Activated T-helper 2 cell treated with anti-CD3 and anti-CD28 coated beads, Interferon-gamma antibody, Interleukin-2, Interleukin-4, amounts not matched to agents 10 μg/mL and 5 μg/mL and 100 μg/mL, durations not matched to agents 14 hours and 24 hours and 36 hours (primary cell): ENCODE measurements around the gene DNAJC22. TPM values are rescaled to one million over a fixed set of nuclear protein-coding genes. Genes with fewer than 3 reads are reported as not detected.

Experiments
- DNase-seq: peaks from one replicate; pipeline ENCODE4 v3.0.0; 2021; ENCODE audit warnings: low spot score
- H3K27ac Mint-ChIP-seq: one replicate; pipeline ENCODE4 v1.8.0; 2021; ENCODE audit warnings: mixed read lengths
- H3K27me3 Mint-ChIP-seq: one replicate; pipeline ENCODE4 v1.8.0; 2021; ENCODE audit warnings: low read depth, mixed read lengths
- H3K36me3 Mint-ChIP-seq: one replicate; pipeline ENCODE4 v1.8.0; 2021; ENCODE audit warnings: low read depth, mixed read lengths
- H3K4me1 Mint-ChIP-seq: one replicate; pipeline ENCODE4 v1.8.0; 2021; ENCODE audit warnings: low read depth, mixed read lengths
- H3K4me3 Mint-ChIP-seq: one replicate; pipeline ENCODE4 v1.8.0; 2021; ENCODE audit warnings: low read depth, mild to moderate bottlenecking, moderate library complexity, mixed read lengths
- H3K9me3 Mint-ChIP-seq: one replicate; pipeline ENCODE4 v1.8.0; 2021; ENCODE audit warnings: mixed read lengths
- intact Hi-C: fragments of 100-400 bp; cut with micrococcal nuclease; formaldehyde crosslinking; loops from one replicate; pipeline ENCODE4 v1.15.1; 2023
- total RNA-seq: library from RNA; stranded (reverse); gene quantifications from 2 replicates; pipeline ENCODE4 v1.2.3, GENCODE V29; 2022

DNAJC22 gene
- total RNA-seq, 1 donor from 2014 or later = 0.09 TPM

DNA sequence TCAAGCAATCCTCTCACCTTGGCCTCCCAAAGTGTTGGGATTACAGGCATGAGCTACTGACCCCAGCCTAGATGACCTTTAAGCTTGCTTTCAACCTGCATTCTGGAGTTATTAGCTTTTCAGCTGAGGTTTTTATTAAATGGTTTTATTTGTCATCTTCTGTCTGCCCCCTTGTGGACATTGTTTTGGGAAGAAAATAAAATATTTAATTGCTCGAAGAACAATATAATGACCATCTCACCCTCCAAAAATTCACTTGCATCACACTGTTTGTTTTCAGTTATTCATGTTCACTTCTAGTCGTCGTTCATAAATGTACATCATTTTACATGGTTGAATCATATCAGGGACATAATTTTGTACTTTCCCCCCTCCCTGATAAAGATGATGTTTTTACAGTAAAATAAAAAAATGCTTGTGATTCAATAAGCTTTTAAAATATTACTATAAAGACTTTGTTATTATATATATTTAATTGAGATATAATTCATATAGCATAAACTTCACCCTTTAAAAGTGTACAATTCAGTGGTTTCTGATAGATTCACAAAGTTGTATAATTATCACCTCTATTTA, 10.5 kb downstream of the DNAJC22 start:
- DNase-seq = no peak
- Mint-ChIP-seq H3K4me3 (no peak overlapping the region), H3K36me3 (no peaks in the 10 kb centered on the region), H3K9me3 (no peaks in the 10 kb centered on the region), H3K27ac (no peak overlapping the region), H3K27me3 (peaks cover 40% of the 10 kb centered on the region), H3K4me1 (peaks cover 4% of the 10 kb centered on the region)
- intact Hi-C loops = no loop called here

DNA sequence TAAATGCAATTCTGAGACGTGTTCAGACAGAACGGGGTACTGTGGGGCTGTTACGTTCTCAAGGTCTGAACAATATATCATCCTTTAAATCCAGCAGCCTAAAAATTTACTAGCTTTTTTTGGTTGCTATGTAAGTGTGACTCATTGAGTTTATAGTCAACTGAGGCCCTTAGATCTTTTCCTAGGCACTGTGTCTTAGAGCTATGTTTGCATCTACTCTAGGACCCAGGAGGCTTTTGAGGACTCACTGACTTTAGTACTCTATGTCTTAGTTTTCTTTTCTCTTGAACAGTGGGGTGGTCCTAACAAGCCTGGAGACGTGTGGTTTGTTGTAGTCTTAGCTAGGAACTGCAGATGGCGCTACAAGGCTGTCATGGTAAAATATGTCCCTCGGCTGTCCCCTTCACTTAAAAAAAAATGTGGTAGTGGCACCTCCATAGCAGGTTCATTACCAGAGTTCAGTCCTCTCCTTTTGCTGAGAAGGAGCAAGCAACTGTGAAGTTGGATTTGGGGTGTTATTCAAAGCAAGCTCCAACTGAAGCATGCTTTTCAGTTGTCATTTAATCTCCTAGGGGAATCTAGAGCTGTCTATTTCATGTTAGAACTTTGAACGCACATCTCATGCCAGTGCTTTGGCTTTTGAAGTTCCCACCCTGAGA, 11.9 kb downstream of the DNAJC22 start:
- Mint-ChIP-seq H3K27me3 (peaks cover 29% of the 10 kb centered on the region), H3K9me3 (no peaks in the 10 kb centered on the region), H3K27ac (no peak overlapping the region), H3K4me1 (peaks cover 4% of the 10 kb centered on the region), H3K36me3 (no peaks in the 10 kb centered on the region), H3K4me3 (no peak overlapping the region)
- DNase-seq = peak; percentile 54
- intact Hi-C loops = loop anchor here (1.0 to 2.0 kb wide), 2 partner anchors 156 to 222 kb away; no protein-coding TSS in a partner anchor

DNA sequence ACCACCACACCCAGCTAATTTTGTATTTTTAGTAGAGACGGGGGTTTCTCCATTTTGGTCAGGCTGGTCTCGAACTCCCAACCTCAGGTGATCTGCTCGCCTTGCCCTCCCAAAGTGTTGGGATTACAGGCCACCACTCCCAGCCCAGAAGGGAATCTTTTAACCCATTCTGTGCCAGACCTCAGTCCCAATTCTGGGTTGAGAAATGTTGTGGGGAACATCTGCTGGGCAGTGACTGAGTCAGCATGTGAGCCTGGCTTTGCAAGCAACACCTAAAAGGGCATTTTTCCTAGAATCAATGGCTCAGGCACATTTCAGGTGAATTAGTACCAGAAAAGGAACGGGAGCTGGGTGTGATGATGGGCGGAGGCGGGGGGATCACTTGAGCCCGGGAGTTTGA, 13.0 kb downstream of the DNAJC22 start:
- peaks cover 24% of the 10 kb centered on the region for H3K27me3 Mint-ChIP-seq
- H3K9me3 Mint-ChIP-seq = no peaks in the 10 kb centered on the region
- intact Hi-C loops = loop anchor here (2.0 to 10.0 kb wide), 2 partner anchors 221 to 385 kb away; partner anchors contain the start of gene TMBIM6
- H3K27ac Mint-ChIP-seq = no peak overlapping the region
- no peaks in the 10 kb centered on the region for H3K36me3 Mint-ChIP-seq
- H3K4me3 Mint-ChIP-seq = no peak overlapping the region
- no peak for DNase-seq
- H3K4me1 Mint-ChIP-seq = peaks cover 4% of the 10 kb centered on the region

DNA sequence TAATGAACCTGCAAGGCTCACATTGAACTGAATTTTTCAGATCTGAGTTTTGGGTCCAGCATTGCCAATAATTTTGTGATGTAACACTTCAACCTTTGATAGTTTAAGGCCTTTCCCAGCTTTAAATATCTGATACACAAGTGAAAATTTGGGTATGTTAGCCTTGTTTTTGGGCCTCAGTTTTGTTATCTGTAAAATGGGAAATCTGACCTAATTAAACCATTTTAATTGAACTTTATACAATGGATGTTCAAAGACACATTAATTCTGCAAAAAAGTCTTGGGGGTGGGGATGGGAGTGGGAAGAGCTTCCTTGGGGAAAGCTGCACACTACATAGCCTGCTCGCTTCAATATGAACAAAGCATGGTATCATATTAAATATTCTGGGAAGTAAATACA, 15.4 kb downstream of the DNAJC22 start:
- intact Hi-C loops = loop anchor here (10.0 kb wide), 1 partner anchor 383 kb away; the partner anchor contains the start of gene TMBIM6
- H3K27me3 Mint-ChIP-seq = peaks cover 15% of the 10 kb centered on the region
- no peak overlapping the region for H3K27ac Mint-ChIP-seq
- no peaks in the 10 kb centered on the region for H3K9me3 Mint-ChIP-seq
- no peak overlapping the region for H3K4me3 Mint-ChIP-seq
- H3K36me3 Mint-ChIP-seq = no peaks in the 10 kb centered on the region
- peaks cover 11% of the 10 kb centered on the region for H3K4me1 Mint-ChIP-seq
- no peak for DNase-seq

DNA sequence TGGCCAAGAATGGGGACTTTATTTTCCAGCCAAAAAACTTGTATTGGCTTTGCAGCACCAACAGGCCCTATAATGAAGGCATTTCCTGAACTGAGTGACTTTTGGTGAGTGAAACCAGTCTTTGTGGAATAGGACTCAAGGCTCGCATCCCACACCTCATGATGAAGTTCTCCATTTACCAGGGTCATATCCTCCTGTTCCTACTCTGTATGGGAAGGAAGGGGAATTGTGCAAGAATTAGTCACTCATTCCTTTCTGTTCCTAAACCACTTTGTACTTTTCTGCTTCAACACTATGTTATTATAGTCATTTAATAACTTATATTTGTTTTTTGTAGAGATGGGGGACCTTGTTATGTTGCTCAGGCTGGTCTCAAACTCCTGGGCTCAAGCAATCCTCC, 18.3 kb downstream of the DNAJC22 start:
- Mint-ChIP-seq H3K36me3 (no peaks in the 10 kb centered on the region), H3K27ac (no peak overlapping the region), H3K9me3 (no peaks in the 10 kb centered on the region), H3K4me3 (no peak overlapping the region), H3K4me1 (peaks cover 27% of the 10 kb centered on the region), H3K27me3 (peaks cover 6% of the 10 kb centered on the region)
- no peak for DNase-seq
- intact Hi-C loops = loop anchor here (5.0 to 10.0 kb wide), 4 partner anchors 87 to 380 kb away; partner anchors contain the start of genes FMNL3, MCRS1 and TMBIM6

DNA sequence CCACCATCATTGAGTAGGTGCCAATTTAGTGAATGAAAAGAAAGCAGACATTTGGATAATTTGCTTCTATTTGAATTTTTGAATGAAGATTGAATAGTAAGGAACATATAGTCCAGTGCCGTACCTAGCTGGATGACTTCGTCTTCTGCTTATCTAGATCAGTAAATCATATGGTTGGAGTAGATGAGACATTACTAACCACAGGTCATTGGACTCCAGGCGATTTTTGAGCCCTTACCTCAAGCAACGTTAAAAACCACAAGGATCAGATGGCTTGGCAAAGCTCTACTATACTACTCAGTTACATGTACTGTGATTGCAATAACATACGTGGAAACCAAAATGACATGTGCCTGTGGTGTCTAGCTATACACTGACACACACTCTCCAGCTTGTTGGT, 18.9 kb downstream of the DNAJC22 start:
- Mint-ChIP-seq H3K9me3 (no peaks in the 10 kb centered on the region), H3K4me3 (peak overlapping the region; percentile 86), H3K27me3 (peaks cover 6% of the 10 kb centered on the region), H3K36me3 (no peaks in the 10 kb centered on the region), H3K4me1 (peaks cover 29% of the 10 kb centered on the region), H3K27ac (peak overlapping the region; percentile 4)
- intact Hi-C loops = loop anchor here (5.0 to 10.0 kb wide), 4 partner anchors 87 to 379 kb away; partner anchors contain the start of genes FMNL3, MCRS1 and TMBIM6
- DNase-seq = no peak

DNA sequence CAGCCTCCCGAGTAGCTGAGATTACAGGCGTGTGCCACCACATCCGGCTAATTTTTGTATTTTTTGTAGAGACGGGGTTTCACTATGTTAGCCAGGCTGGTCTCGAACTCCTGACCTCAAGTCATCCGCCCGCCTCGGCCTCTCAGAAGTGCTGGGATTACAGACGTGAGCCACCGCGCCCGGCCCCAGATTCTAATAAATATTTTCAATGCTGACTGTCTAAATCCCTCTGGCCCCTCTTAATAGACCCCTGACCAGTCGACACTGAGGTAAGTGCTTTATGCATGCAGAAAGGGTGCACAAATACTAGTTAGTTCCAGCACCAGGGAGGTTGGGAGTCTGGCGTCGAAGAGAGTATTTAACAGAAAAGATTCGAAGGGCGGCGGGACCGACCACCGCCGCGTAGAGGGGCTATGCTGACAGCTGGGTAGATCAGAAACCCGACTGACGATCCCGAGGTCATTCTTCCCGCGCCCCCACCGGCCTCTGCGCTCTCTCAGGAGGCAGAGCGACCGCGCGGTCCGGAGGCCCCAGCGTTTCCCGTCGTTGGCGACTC, 19.5 kb downstream of the DNAJC22 start:
- Mint-ChIP-seq H3K36me3 (peaks cover 2% of the 10 kb centered on the region), H3K27ac (peak overlapping the region; percentile 95), H3K9me3 (no peaks in the 10 kb centered on the region), H3K4me1 (peaks cover 31% of the 10 kb centered on the region), H3K27me3 (peaks cover 3% of the 10 kb centered on the region), H3K4me3 (peak overlapping the region; percentile 86)
- intact Hi-C loops = loop anchor here (5.0 to 10.0 kb wide), 4 partner anchors 86 to 379 kb away; partner anchors contain the start of genes FMNL3, MCRS1 and TMBIM6
- DNase-seq = no peak

DNA sequence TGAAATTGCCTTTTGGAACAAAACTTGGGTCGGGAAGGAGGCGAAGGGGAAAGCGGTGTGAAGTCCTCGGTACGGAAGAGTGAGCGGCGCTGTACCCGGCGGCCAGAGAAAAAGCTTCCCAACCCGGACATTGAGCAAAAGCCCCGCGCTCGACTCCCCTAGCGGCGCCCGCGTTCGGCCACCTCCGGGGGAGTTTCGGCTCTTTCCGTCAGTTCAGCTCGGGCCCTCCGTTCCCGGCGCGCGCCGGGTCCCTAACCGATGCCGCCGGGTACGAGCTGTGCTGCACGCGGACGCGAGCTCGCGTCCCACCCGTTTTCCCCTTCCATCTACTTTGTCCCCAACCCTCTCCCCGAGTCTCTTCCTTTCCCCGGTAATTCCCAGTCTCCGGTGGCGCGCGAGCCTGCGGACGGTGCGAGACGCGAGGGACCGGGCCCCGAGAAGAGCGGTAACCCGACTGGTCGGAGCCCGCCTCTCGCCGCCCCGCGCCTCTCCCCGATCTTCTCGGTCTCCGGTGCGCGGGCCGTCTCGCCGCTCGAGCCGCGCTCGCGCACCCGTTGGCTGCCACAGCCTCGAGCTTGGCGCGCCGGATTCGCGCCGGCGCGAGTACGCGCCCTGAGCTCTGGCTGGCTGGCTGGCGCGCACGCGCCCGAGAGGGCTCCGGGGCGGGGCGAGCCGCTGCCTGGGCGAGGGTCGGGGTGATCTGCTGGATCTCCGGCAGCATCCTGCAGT, 20.1 kb downstream of the DNAJC22 start:
- H3K9me3 Mint-ChIP-seq = no peaks in the 10 kb centered on the region
- H3K36me3 Mint-ChIP-seq = peaks cover 6% of the 10 kb centered on the region
- no peaks in the 10 kb centered on the region for H3K27me3 Mint-ChIP-seq
- H3K27ac Mint-ChIP-seq = peak overlapping the region; percentile 95
- intact Hi-C loops = loop anchor here (5.0 to 10.0 kb wide), 4 partner anchors 85 to 378 kb away; partner anchors contain the start of genes FMNL3, MCRS1 and TMBIM6
- H3K4me1 Mint-ChIP-seq = peaks cover 35% of the 10 kb centered on the region
- DNase-seq = peak; percentile 90
- H3K4me3 Mint-ChIP-seq = peak overlapping the region; percentile 86

DNA sequence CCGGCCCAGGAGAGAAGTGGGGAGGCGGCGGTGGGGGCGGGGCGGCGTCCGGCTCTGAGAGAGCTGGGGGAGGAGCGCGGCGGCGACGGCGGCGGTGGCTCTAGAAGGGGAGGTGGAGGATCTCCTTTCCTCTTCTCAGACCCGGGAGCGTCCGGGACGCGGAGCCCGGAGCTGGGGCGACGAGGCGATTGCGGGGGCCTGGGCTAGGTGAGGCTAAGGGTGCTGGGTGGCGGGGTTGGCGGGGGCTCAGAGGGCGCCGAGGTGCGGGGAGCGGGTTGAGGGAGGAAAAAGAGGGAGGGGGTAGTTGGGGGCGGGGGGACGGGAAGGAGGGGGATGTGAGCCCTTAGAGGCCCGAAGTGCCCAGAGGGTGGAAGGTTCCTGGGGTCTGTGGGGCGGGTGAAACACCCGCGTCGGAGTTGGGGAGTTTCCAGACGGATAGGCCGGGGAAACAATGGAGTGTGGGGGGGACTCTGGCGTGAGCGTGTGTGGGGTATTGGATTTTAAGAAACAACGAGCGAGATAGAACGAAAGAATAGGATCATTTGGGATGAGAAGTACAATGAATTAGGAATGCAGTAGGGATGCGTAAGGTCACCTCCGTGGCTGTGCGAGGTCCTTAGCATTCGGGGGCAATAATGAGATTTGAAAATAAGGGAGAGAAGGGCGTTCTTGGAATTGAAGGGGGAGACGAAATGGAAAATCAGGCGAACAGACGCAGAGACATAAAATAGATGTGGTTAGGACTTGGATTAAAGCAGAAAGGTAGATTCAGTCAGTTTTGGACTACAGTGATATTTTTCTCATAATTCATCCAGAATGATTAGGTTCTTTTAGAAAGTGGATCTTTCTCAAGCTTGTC, 20.9 kb downstream of the DNAJC22 start, which contains the start of gene SPATS2:
Gene SPATS2 (plus strand): TSS at position 82 of the 859 bp plus-strand sequence. CDS start 93,551 bp downstream, outside the sequence.
- intact Hi-C loops = loop anchor here (2.0 to 10.0 kb wide), 5 partner anchors 45 to 377 kb away; partner anchors contain the start of genes FMNL3, MCRS1, TMBIM6 and TROAP
- H3K9me3 Mint-ChIP-seq = no peaks in the 10 kb centered on the region
- DNase-seq = no peak
- H3K27me3 Mint-ChIP-seq = no peaks in the 10 kb centered on the region
- peaks cover 36% of the 10 kb centered on the region for H3K4me1 Mint-ChIP-seq
- H3K4me3 Mint-ChIP-seq = peak within 1 kb of the TSS; percentile 86
- H3K36me3 Mint-ChIP-seq = peaks cover 8% of the 10 kb centered on the region
- H3K27ac Mint-ChIP-seq = peak within 1 kb of the TSS; percentile 95

DNA sequence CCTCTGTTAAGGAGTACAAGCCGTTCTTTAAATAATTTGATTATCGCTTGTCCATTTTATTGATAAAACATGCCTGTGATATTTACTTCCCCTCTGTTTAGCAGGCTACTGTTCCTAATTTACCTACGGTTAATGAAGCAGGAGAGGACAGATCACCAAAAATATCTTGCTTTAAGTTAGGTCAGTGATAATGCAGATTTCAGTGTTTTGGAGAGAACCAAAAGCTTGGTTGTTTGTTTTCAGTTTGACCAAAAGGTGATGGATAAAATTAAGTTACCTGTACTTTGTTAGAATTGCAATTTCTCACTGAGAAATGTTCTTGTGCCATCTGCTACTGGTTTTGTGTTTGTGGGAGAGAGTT, 21.5 kb downstream of the DNAJC22 start:
- no peak for DNase-seq
- intact Hi-C loops = loop anchor here (2.0 to 10.0 kb wide), 5 partner anchors 45 to 377 kb away; partner anchors contain the start of genes FMNL3, MCRS1, TMBIM6 and TROAP
- no peaks in the 10 kb centered on the region for H3K27me3 Mint-ChIP-seq
- no peak overlapping the region for H3K27ac Mint-ChIP-seq
- H3K9me3 Mint-ChIP-seq = no peaks in the 10 kb centered on the region
- peaks cover 38% of the 10 kb centered on the region for H3K4me1 Mint-ChIP-seq
- H3K4me3 Mint-ChIP-seq = peak overlapping the region; percentile 86
- peaks cover 10% of the 10 kb centered on the region for H3K36me3 Mint-ChIP-seq

DNA sequence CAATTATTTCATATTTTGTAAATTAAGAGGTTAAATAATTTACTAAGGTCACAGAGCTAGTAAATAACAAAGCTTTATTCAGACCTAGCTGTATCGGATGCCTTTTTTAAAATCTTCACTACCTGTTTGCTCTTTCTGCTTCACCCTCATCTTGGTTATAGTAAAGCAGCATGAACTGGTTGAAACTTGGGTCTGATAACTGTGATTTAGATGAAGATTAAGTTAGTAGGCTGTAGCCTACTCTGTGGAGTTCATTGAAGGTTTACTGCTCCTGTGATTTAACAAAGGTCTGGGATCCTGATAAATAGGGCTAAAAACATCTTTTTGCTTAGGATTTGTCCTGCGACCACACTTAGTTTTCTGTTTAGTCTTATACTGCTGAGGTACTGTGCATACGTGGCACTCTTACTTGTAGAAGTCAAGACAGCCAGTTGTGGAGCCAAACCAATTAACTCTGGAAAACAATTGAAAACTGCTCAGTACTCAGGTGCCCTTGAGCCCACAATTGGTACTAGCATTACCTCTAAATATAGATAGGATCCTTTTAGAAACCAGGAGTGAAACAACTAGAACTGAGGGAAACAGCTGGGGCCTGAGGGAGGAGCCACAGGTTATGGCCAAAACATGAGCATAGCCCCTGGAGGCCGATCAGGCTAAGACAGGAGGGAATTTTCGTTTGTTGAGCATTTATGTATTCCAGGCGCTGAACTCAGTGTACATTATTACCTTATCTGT, 22.9 kb downstream of the DNAJC22 start:
- H3K4me3 Mint-ChIP-seq = no peak overlapping the region
- H3K27me3 Mint-ChIP-seq = no peaks in the 10 kb centered on the region
- H3K9me3 Mint-ChIP-seq = no peaks in the 10 kb centered on the region
- H3K27ac Mint-ChIP-seq = no peak overlapping the region
- no peak for DNase-seq
- peaks cover 38% of the 10 kb centered on the region for H3K4me1 Mint-ChIP-seq
- H3K36me3 Mint-ChIP-seq = peaks cover 10% of the 10 kb centered on the region
- intact Hi-C loops = loop anchor here (1.0 to 10.0 kb wide), 6 partner anchors 20 to 375 kb away; partner anchors contain the start of genes FMNL3, MCRS1, TMBIM6 and TROAP
